WI38 (cell line): ENCODE data around the gene ZNF41.

Experiments
- H3K4me3 ChIP-seq: 2 replicates; pipeline ENCODE4 v1.5.1; 2011; ENCODE audit warnings: low read depth, mild to moderate bottlenecking, control low read depth, low read length
- CTCF ChIP-seq: IDR thresholded peaks from 2 replicates; pipeline ENCODE4 v1.5.1; 2012; ENCODE audit warnings: low read depth, mild to moderate bottlenecking, control low read depth, low read length

Gene ZNF41

DNA sequence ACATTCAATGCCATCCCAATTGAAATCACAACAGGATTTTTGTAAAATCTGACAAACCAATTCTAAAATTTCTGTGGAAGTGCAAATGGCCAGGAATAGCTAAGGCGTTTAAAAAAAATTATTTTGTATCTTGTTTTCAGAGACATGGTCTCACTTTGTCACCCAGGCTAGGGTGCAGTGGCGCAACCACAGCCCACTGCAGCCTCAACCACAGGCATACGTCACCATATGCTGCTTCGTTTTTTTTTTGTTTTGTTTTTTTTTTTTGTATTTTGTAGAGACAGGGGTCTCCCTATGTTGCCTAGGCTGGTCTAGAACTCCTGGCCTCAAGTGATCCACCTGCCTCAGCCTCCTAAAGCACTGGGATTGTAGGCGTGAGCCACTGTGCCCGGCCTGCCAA is 24.5 kb downstream of the ZNF41 start:
- no peak for TF ChIP-seq CTCF

GRCh38 chrX:47456080-47456479 is 26.9 kb downstream of the ZNF41 start:
- H3K4me3 ChIP-seq = no peak overlapping the region
- TF ChIP-seq CTCF = no peak

More for the DNA sequence above, 24.5 kb downstream of the ZNF41 start:
- H3K4me3 ChIP-seq = no peak overlapping the region

GRCh38 chrX:47452112-47452511 is 30.9 kb downstream of the ZNF41 start:
- TF ChIP-seq CTCF = no peak
- H3K4me3 ChIP-seq = no peak overlapping the region

- no peak overlapping the region for H3K4me3 ChIP-seq
- TF ChIP-seq CTCF = no peak
These were observed 34.7 kb downstream of the ZNF41 start for GRCh38 chrX:47448165-47448806.

- no peak overlapping the region for H3K4me3 ChIP-seq
- TF ChIP-seq CTCF = no peak
These were observed 35.4 kb downstream of the ZNF41 start for GRCh38 chrX:47447607-47448006.

GRCh38 chrX:47446971-47447370 is 36.1 kb downstream of the ZNF41 start:
- H3K4me3 ChIP-seq = no peak overlapping the region
- TF ChIP-seq CTCF = no peak

DNA sequence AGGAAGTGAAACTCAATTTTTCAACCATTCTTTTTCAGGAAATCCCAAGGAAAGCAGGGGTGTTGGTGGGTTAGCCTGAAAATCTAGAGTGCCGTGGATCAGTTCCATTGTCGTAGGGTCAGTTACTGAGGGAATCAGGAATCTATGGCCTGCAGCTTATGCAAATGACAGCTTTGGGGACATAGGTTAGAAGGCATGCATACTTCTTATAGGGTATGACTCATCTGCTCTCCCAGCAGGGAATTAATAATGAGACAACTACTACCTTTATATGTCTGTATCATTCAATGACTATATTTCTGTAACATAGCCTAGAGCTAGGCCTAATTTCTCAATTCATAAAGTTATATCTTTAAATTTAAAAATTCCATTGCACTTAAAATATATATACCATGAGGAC is 36.6 kb downstream of the ZNF41 start:
- no peak overlapping the region for H3K4me3 ChIP-seq
- no peak for TF ChIP-seq CTCF
